ENCODE measurements around the gene CALCOCO1. TPM values are rescaled to one million over a fixed set of nuclear protein-coding genes. Genes with fewer than 3 reads are reported as not detected.

The CALCOCO1 gene
- total RNA-seq, 3 donors from 2014 or later, result 218 to 301 (median 295) TPM

DNA sequence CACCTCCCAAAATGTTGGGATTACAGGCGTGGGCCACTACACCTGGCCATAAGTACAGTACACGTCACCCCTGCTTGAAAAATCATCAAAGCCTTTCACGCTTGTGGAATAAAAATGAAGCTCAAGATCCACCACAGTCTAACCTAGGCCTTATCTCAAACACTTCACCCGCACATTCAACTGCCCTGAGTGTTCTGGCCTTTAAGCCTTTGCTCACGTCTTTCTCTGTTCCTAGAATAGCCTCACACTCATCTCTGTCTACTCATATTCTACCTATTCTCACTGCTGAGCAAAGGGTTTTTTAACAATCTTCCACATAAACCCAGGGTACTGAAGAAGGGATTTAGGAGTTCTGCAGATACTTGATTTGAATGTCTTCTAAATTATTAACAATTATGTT lies 9.9 kb downstream of the CALCOCO1 start:
- peaks cover 8% of the 10 kb centered on the region for H3K36me3 ChIP-seq
- no peak overlapping the region for H3K27ac ChIP-seq
- no peak overlapping the region for H3K4me3 ChIP-seq
- no peaks in the 10 kb centered on the region for H3K9me3 ChIP-seq
- TF ChIP-seq POLR2A (IDR thresholded peaks at IDR 0.05), result no peak
- TF ChIP-seq POLR2AphosphoS5 (IDR thresholded peaks at IDR 0.05), result no peak
- TF ChIP-seq CTCF (IDR thresholded peaks at IDR 0.05), result no peak
- DNase-seq (ENCODE audit: low spot score in 2 of 2), result no peak
- intact Hi-C loops (cut with DNase I; ENCODE audit: low total_unique reads), result no loop called here
- H3K4me1 ChIP-seq, result no peaks in the 10 kb centered on the region
- no peaks in the 10 kb centered on the region for H3K27me3 ChIP-seq

- Histone ChIP-seq H3K27me3 (no peaks in the 10 kb centered on the region), H3K4me1 (no peaks in the 10 kb centered on the region), H3K9me3 (no peaks in the 10 kb centered on the region), H3K4me3 (no peak overlapping the region), H3K36me3 (peaks cover 8% of the 10 kb centered on the region), H3K27ac (no peak overlapping the region)
- intact Hi-C loops (cut with DNase I; ENCODE audit: low total_unique reads), result no loop called here
- no peak for DNase-seq (ENCODE audit: low spot score in 2 of 2)
- TF ChIP-seq POLR2A (IDR thresholded peaks at IDR 0.05) (no peak), POLR2AphosphoS5 (IDR thresholded peaks at IDR 0.05) (no peak), CTCF (IDR thresholded peaks at IDR 0.05) (no peak)
Measured at GRCh38 chr12:53714004-53714403, 13.2 kb downstream of the CALCOCO1 start.

- Histone ChIP-seq H3K4me1 (no peaks in the 10 kb centered on the region), H3K27me3 (no peaks in the 10 kb centered on the region), H3K4me3 (no peak overlapping the region), H3K27ac (no peak overlapping the region), H3K9me3 (no peaks in the 10 kb centered on the region), H3K36me3 (peaks cover 8% of the 10 kb centered on the region)
- intact Hi-C loops (cut with DNase I; ENCODE audit: low total_unique reads), result no loop called here
- no peak for DNase-seq (ENCODE audit: low spot score in 2 of 2)
- TF ChIP-seq POLR2AphosphoS5 (IDR thresholded peaks at IDR 0.05) (no peak), CTCF (IDR thresholded peaks at IDR 0.05) (no peak), POLR2A (IDR thresholded peaks at IDR 0.05) (no peak)
Measured at GRCh38 chr12:53713516-53713915, 13.7 kb downstream of the CALCOCO1 start.

DNA sequence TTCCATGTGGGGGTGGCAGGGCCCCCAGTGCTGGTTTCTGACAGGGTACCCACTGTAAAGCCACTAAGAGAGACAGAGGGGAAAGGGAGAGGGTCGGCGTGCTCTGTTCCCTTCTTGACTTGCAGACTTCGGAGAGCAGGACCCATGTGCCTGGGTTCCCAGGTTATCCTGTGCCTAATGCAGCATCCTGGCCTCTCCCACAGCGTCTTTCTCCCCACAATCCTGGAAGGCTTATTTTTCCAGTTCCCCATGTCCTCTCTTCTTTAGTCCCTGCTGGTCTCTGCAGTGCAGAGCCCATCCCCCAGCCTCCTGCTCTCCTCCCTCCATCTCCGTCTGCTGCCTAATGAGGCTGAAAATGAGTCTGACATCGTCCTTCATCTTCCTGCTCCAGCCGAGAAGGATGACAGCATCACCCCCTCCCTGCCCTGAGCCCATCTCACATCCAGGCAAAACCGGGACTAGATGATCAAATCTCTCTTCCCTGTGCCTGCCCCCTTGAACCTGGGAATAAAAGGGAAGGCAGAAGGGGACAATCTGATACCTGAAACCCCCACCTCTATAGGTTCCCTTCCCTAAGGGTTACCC lies 15.1 kb downstream of the CALCOCO1 start:
- Histone ChIP-seq H3K9me3 (no peaks in the 10 kb centered on the region), H3K27me3 (no peaks in the 10 kb centered on the region), H3K4me3 (no peak overlapping the region), H3K4me1 (no peaks in the 10 kb centered on the region), H3K36me3 (peaks cover 8% of the 10 kb centered on the region), H3K27ac (no peak overlapping the region)
- no peak for TF ChIP-seq POLR2A (IDR thresholded peaks at IDR 0.05)
- TF ChIP-seq CTCF (IDR thresholded peaks at IDR 0.05), result no peak
- no peak for TF ChIP-seq POLR2AphosphoS5 (IDR thresholded peaks at IDR 0.05)
- intact Hi-C loops (cut with DNase I; ENCODE audit: low total_unique reads), result no loop called here
- DNase-seq (ENCODE audit: low spot score in 2 of 2), result no peak

DNA sequence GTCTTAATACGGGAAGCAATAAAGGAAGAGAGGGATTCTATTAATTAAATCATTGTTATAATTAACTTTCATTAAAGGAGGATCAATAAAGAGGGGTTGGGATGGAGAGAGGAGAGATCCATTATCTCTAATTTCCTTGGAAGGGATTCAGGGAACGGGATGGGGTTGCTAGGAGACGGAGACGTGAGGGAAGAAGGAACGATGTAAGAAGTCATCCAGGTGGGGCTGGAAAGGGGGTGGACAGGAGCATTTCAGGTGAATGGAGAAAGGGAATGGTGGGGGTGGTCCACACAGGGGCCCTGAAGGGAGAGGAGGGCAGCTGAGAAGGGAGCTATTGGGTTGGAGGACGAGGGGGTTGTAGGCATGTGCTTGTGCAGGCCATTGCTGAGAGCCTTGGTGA lies 17.2 kb downstream of the CALCOCO1 start:
- no peaks in the 10 kb centered on the region for H3K9me3 ChIP-seq
- no peak overlapping the region for H3K27ac ChIP-seq
- DNase-seq (ENCODE audit: low spot score in 2 of 2), result no peak
- no peaks in the 10 kb centered on the region for H3K27me3 ChIP-seq
- intact Hi-C loops (cut with DNase I; ENCODE audit: low total_unique reads), result no loop called here
- H3K36me3 ChIP-seq, result peaks cover 6% of the 10 kb centered on the region
- H3K4me3 ChIP-seq, result no peak overlapping the region
- H3K4me1 ChIP-seq, result no peaks in the 10 kb centered on the region
- TF ChIP-seq CTCF (IDR thresholded peaks at IDR 0.05) (no peak), POLR2A (IDR thresholded peaks at IDR 0.05) (no peak), POLR2AphosphoS5 (IDR thresholded peaks at IDR 0.05) (no peak)

All from breast epithelium (tissue), 4 donors.